GM19025 (cell line): ENCODE data around the gene DIRAS1.

Experiments
- ATAC-seq: cut with Tn5 transposase; IDR thresholded peaks from one replicate; pipeline ENCODE4 v1.9.1; 2021; ENCODE audit warnings: mild to moderate bottlenecking, low read depth, moderate library complexity; ENCODE audit not compliant: unreplicated experiment

DIRAS1 gene

DNA sequence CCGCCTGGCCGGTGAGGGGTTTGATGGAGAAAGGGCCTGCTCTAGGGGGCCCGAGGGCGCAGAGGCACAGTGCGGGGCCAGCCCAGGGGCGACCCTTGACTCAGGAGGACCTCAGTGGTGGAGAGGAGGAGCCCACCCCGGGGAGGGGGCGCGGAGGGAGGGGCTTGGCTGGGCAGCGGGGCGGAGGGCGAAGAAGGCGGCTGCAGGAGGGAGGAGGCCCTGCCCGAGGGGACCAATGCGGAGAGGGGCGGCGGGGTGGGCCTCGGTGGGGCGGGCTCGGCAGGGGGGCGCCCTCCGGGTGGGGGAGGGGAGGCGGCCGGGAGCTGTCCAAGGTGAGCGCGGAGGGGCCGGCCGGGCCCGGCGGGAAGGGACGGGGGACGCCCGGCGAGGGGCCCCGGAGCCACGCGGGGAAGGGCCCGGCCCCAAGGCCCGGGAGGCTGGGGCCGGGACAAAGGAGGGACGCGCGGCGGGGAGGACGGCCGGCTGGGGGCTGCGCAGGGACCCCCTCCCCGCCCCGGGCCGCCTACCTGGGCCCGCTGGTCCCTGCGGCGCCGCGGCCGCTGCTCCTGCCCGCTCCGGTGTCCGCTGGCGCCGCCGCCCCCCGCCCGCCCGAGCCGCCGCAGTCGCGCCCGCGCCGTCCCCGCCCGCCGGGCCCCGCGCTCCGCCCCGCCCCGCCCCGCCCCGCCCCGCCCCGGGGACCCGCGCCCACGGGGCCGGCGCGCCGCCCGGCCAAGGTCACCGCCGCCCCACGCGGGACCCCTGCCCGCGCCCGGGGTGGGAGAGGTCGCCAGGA lies at the start of gene DIRAS1:
Gene DIRAS1 (minus strand): TSS at position 596 of the 793 bp plus-strand sequence. CDS start 3,566 bp downstream, outside the sequence.
- no peak for ATAC-seq

DNA sequence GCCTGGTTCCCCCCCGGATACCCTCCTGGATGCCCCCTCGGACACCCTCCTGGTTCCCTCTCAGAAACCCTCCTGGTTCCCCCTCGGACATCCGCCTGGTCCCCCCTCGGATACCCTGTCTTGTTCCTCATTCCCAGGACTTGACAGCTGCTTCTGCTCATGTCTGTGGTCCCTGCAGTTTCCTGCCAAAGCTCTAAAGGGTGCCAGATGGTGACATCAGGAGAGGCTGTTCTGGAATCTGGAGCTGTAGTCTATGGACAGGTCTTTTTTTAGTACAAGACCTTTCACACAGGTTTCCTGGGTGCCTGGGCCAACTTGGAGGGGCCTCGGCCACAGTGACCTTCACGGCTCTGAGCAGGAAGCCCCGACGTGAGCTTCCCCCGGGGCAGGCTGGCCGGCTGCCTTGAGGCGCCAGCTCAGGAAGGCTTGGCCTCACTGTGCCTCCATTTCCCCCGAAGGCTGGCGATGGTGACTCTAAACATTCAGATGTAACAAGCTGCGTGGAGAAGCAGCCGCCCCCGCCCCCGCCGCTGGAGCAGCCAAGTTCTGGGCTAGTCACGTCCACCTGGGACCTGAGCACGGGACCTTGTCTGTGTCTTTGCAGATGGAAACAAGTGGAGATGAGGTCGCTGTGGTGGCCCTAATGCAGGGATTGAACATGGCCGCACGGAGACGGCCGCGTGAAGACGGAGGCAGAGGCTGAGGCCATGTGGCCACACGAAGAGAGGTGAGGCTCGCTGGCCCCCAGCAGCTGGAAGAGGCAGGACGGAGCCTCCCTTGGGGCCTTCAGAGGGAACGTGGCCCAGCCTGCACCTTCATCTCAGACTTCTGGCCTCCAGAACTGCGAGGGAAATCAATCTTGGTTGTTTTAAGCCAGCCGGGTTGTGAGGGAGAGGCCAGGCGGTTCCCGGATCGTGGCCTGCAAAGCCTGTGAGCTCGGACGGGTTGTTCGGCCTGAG lies 49.2 kb upstream of the DIRAS1 start:
- ATAC-seq = no peak

- no peak for ATAC-seq
Measured at GRCh38 chr19:2769218-2769617, 48.0 kb upstream of the DIRAS1 start.

- no peak for ATAC-seq
Measured at GRCh38 chr19:2768365-2769132, 47.4 kb upstream of the DIRAS1 start.

- ATAC-seq = no peak
Measured at GRCh38 chr19:2767688-2768087, 46.5 kb upstream of the DIRAS1 start.

DNA sequence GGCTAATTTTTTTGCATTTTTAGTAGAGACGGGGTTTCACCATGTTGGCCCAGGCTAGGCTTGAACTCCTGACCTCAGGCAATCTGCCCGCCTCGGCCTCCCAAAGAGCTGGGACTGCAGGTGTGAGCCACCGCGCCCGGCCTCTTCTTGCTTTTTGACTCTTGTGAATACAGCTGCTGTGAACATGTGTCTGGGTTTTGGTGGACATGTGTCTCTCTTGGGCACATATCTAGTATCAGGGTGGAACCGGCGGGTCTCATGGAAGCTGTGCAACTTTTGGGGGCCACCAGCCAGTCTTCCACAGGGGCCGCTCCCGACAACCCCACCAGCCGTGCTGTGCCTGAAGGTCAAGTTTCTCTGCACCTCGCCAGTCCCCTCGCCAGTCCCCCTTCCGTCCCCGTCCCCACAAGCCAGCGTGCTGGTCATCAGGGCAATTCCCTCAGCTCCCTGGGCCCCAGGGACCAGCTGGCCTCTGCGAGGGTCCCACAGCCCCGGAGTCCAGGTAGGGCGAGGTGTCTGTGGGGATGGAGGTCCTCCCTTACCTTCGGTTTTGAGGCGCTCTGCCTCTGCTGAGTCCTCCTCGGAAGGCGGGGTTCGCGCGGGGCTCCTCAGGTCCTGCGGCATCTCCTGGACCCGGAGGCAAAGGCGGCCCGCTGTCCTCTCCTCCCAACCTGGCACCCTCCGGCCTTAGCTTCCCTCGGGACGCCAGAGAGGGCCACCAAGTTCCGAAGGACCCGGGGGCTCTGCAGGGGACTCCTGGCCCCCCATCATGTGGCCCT lies 45.6 kb upstream of the DIRAS1 start:
- no peak for ATAC-seq

DNA sequence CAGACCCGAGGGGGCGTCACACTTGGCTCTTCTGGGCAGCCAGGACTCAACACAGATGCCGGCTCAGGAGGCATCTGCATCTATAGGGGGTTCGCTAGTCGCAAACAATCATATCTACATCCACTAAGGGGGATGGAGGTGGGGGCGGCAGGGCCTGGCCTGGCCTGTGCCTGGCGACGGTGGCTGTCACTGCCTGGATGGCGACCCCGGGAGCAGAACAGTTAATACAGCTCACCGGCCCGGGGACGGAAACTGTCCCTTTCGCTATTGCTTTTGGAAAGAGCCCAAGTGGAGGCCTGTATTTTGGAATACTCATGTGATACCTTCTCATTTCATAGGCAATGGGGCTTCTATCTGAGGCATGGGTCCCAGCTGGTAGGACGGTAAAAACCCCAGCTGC lies 44.2 kb upstream of the DIRAS1 start:
- no peak for ATAC-seq

DNA sequence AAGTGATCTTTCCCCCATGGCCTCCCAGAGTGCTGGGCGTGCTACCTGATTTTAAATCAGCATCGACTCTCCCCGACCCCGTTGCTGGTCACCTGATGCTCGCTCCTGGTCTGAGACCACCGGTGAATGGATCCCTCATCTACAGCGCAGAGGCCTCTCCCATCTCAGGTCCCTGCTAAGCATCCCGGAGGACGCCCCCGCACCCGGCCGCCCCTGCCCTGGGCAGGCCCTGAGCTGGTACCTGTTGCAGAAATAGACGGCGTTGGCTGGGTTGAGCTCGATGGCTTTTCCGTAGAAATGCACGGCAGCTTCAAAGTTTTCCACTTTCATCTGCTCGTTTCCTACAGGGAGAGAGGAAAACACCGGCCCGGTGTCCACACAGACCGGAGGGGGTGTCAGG lies 43.8 kb upstream of the DIRAS1 start:
- ATAC-seq = no peak

GRCh38 chr19:2763687-2764086 lies 42.5 kb upstream of the DIRAS1 start:
- no peak for ATAC-seq

DNA sequence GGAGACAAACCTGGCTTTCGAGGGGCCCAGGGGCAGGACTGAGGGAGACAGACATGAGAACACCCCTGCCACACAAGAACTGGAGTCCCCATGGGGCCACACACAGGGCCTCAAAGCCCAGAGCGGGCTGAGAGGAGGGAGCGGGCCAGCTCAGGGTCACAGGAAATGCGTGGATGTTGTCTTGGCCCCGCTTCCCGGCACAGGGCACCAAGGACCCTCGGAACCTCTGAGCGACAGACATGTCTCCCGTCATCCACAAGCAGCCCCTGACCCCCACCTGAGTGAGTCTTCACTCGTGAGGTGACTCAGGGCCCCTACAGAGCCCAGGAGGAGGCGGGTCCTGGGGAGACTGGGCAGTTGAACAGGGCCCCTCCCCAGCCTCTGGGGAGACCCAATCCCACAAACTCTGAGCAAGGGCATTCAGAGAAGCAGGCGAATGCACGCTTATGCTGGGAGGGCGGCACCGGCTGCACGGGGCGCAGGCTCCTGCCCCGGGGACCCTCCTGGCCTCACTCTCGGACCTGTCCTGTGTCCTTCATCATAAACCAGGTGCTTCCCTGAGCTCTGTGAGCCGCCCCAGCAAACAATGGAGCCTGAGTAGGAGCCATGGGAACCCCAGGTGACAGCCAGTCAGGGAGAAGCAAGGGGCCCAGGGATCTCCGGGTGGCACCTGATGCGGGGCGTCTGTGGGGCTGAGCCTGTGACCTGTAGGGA lies 41.8 kb upstream of the DIRAS1 start:
- no peak for ATAC-seq

GRCh38 chr19:2761876-2762782 lies 41.0 kb upstream of the DIRAS1 start:
- ATAC-seq = no peak

DNA sequence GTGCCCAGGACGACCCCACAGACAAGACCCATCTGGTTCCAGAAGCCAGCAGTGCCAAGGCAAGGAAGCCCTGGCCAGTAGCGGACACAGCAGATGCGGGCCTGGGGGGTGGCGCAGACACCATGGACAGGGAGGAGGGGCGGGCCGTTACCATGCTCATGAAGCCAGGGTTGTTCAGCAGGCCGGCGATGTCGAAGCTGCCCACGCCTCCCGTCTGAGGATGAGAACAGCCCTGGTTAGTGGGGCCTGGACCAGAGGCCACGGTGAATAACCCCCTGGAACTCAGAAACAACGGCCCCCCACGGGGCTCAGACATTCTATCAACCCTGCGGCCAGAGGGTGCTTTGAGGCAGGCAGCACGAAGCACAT lies 40.1 kb upstream of the DIRAS1 start:
- no peak for ATAC-seq

- no peak for ATAC-seq
Measured at GRCh38 chr19:2759965-2760364, 38.8 kb upstream of the DIRAS1 start.

GRCh38 chr19:2759362-2759761 lies 38.2 kb upstream of the DIRAS1 start:
- ATAC-seq = no peak

DNA sequence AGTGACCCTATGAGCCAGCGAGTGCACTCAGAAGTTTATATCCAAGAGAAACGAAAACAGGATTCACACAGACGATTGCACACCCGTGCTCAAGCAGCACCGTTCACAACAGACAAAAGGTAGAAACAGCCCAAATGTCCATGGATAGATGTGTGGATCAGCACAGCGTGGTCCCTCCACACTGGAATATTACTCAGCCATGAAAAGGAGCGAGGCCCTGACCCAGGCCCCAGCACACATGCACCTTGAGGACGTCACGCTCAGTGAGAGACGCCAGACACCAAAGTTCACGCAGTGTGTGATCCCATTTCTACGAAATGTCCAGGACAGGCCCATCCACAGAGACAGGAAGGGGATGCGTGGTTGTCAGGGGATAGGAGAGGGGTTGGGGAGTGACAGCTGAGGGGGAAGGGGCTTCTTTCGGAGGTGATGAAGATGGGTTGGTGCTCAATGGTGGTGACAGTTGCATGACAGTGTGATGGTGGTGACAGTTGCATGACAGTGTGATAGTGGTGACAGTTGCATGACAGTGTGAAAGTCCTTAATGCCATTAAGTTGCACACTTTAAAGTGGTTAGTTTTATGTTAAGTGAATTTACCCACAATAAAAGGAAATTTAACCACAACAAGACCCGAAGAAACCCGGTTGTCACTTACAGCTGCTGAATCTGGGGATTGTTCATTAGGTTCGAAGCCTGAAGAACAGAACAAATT lies 37.6 kb upstream of the DIRAS1 start:
- ATAC-seq = no peak

DNA sequence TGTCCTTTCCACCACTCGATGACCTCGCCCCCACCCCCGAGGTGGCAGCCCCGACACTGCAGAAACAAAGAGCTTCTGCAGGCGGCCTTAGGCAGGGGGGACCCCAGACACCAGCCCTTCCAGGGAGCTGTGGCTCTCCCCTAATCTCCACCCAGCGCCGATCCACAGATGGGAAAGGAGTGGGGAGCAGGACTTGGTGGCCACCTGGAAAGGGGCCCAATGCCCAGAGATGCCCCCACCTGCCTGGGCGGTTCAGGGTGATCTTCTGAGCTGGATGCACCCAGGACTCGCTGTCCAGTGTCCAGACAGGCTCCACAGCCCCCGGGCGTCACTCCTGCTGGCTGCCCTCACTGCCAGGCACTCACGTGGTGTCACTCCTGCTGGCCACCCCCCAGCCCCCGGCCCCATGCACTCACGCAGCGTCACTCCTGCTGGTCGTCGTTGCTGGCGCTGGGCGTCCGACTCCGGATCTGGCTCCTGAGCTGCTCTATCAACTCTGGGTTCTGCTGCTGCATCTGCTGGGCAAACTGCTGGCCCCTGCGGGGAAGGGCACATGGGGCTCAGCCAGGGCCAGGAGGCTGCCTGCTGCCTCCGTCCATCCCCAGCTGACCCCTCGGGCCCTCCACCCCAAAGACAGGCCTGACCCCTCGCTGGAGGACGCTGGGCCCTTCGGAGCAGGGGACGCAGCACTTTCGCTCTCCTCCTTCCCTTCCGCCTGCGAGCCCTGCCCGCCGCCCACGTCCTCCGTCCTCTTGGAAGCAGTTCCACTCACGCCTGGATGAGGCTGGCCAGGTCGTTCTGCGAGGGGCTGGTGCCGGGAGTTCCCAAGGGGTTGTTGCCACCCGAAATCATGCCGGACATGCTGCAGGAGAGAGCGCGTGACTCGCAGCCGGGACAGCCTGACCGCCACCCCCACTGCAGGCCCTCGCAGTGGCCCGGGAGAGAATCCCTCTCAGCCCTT lies 36.0 kb upstream of the DIRAS1 start:
- ATAC-seq = no peak

- ATAC-seq = no peak
Measured at GRCh38 chr19:2756477-2756876, 35.3 kb upstream of the DIRAS1 start.
